HUES64 (cell line): ENCODE data around the gene KRT71.

Experiments used
- H3K27ac ChIP-seq: 2 replicates; pipeline ENCODE4 v1.7.0; 2013; ENCODE audit warnings: low read depth, low read length, inconsistent platforms
- H3K27me3 ChIP-seq: 2 replicates; pipeline ENCODE4 v1.6.1; 2013; ENCODE audit warnings: mild to moderate bottlenecking, low read length; ENCODE audit not compliant: insufficient read depth
- H3K36me3 ChIP-seq: 2 replicates; pipeline ENCODE4 v1.6.1; 2013; ENCODE audit warnings: mild to moderate bottlenecking, low read length; ENCODE audit not compliant: insufficient read depth
- H3K4me1 ChIP-seq: 2 replicates; pipeline ENCODE4 v1.6.1; 2013; ENCODE audit warnings: mild to moderate bottlenecking, low read length, moderate library complexity; ENCODE audit not compliant: insufficient read depth
- H3K4me3 ChIP-seq: 2 replicates; pipeline ENCODE4 v1.5.1; 2013; ENCODE audit warnings: mild to moderate bottlenecking, low read length, moderate library complexity
- H3K9ac ChIP-seq: 2 replicates; pipeline ENCODE4 v1.6.1; 2013; ENCODE audit warnings: mild to moderate bottlenecking, low read depth, low read length
- H3K9me3 ChIP-seq: 2 replicates; pipeline ENCODE4 v1.6.1; 2013; ENCODE audit warnings: low read depth, low read length; ENCODE audit not compliant: insufficient read depth
- WGBS: fragments of 150-250, 120-280 bp; methylation state at CpG from one replicate; pipeline ENCODE4 v1.1.7; 2013; ENCODE audit warnings: missing lambda C conversion rate; 5-methylcytosine and 5-hydroxymethylcytosine counted together

KRT71 gene

DNA sequence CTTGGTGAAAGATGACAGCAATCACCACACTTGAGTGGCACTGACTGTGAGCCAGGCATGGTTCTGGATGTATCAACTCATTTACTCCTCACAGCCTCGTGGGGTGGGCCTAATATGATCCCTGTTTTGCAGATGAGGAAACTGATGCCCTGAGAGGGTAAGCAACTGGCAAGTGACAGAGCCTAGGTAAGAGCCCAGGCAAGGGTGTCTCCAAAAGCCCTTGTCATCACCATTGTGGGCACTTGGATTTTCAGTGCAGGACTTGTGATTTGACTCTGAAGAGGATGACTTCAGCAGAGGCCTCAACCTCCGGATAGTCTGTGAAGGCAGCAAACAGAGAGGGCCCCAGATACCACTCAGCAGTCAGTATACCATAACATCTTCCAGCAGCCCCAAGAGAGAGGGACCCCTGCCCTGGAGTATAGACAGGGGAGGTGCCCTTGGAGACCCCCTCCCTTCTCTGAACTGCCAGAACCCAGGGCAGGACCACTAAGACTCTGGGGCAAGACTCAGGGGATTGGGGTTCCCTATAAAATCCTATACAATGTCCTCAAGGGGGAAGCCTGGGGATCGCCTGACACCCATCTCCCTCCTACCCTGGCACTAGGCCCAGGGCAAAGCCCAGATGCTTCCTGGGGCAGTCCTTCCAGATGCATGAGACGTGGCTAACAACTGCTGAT, 25.7 kb downstream of the KRT71 start:
- Histone ChIP-seq H3K27ac (no peak overlapping the region), H3K4me3 (no peak overlapping the region), H3K36me3 (no peaks in the 10 kb centered on the region), H3K9me3 (no peaks in the 10 kb centered on the region), H3K27me3 (no peaks in the 10 kb centered on the region), H3K9ac (no peak overlapping the region), H3K4me1 (no peaks in the 10 kb centered on the region)
- WGBS: 65% methylated on average over 4 of the region's 4 CpGs

DNA sequence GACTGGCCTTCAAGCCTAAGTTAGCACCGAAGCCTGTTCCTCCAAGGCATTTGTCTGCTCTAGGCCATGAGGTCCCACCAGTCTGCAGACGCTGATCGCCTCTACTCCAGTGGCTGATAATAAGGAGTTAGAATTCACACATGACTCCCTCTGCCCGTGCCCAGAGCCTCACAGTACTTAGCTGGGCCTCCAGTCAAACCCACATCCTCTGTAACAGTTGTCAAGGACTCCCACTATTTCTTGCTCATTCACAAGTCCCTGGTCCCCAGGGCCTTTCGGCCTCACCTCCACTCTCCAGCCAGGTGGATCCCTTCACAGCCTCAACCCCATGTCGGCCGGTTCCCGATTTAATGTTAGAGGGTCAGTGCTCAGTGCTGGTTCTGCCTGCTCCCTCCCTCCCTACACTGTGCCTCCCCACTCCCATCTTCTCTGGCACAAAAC, 26.4 kb downstream of the KRT71 start:
- Histone ChIP-seq H3K9ac (no peak overlapping the region), H3K4me3 (no peak overlapping the region), H3K27ac (no peak overlapping the region), H3K36me3 (no peaks in the 10 kb centered on the region), H3K27me3 (no peaks in the 10 kb centered on the region), H3K9me3 (no peaks in the 10 kb centered on the region), H3K4me1 (0 out of 2 replicates have a peak, but pooled peaks cover under 1% of the 10 kb centered on the region)
- 83% methylated on average over 8 of the region's 8 CpGs for WGBS

DNA sequence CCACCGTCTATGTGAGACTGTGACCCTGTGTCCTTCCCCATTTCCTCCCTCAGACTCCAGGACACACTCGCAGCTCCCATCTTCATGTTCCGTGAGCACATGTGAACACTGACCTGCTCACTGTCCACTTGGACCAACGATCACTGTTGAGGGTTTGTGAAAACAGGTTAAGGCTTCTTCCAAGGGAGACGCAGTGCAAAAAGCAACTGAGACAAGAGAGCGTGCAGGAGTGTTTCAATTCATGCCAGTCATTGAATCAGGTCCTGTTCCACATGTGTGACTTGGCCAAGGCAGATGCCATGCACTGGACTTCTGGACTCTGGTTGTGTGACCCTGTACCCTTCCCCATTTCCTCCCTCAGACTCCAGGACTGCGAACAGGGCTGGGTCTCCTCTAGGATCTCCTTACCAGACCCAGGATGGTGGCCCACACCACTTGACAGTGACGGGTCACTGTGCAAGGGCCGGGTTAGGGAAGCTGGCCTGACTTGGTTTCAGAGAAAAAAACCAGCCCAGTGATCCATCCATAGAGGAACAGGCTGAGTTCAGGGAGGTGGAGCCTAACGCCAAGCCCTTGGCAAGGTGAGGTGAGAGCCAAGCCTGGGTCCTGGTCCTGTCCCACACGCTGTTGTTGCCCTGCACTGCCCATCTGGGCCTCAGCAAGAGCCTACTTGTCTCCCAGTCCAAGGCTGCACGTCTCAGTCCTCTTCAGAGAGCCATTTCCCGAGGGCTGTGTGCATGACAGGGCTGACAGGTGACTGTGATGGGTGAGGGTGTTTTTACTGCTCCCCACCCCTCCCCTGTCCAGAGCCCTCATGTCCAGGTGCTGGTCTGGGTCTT, 27.1 kb downstream of the KRT71 start:
- Histone ChIP-seq H3K27me3 (no peaks in the 10 kb centered on the region), H3K27ac (no peak overlapping the region), H3K9ac (no peak overlapping the region), H3K9me3 (no peaks in the 10 kb centered on the region), H3K36me3 (no peaks in the 10 kb centered on the region), H3K4me1 (peaks cover 7% of the 10 kb centered on the region; the same call in 1 of the 2 replicates), H3K4me3 (no peak overlapping the region)
- 87% methylated on average over 13 of the region's 13 CpGs for WGBS

DNA sequence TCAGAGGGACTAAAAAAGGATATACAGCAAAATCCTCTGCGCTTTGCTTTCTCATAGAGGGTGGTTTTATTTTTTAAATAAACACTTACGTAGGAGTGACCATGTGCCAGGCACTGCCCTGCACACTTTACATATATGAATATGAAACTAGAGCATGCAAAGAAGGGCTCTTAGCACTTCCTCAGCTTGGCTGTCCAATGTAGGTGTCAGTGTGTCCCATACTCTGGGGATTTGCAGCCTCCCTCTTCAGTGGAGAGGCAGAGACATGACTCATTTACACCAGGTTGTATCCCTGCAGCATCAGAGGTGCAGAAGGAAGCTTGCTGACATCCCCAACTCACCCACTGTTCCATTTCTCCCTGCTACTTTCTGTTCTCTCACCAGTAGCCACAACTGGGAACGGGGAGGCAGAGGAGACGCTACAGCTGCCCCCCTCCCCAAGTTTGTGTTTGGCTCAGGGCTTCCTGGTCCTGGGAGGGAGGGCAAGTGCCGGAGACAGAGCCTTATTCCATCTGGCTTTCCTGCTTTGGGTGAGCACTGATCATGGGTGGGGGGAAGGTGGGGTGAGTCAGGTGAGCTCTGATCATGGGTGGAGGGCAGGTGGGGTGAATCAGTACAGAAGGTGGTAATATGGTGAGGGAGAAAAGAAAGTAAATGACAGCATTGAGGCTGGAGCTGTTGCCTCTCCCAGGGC, 27.9 kb downstream of the KRT71 start:
- H3K27me3 ChIP-seq: no peaks in the 10 kb centered on the region
- 92% methylated on average over 5 of the region's 5 CpGs for WGBS
- no peak overlapping the region for H3K27ac ChIP-seq
- H3K4me1 ChIP-seq: peaks cover 9% of the 10 kb centered on the region; the same call in 1 of the 2 replicates
- no peak overlapping the region for H3K4me3 ChIP-seq
- no peak overlapping the region for H3K9ac ChIP-seq
- no peaks in the 10 kb centered on the region for H3K9me3 ChIP-seq
- no peaks in the 10 kb centered on the region for H3K36me3 ChIP-seq

DNA sequence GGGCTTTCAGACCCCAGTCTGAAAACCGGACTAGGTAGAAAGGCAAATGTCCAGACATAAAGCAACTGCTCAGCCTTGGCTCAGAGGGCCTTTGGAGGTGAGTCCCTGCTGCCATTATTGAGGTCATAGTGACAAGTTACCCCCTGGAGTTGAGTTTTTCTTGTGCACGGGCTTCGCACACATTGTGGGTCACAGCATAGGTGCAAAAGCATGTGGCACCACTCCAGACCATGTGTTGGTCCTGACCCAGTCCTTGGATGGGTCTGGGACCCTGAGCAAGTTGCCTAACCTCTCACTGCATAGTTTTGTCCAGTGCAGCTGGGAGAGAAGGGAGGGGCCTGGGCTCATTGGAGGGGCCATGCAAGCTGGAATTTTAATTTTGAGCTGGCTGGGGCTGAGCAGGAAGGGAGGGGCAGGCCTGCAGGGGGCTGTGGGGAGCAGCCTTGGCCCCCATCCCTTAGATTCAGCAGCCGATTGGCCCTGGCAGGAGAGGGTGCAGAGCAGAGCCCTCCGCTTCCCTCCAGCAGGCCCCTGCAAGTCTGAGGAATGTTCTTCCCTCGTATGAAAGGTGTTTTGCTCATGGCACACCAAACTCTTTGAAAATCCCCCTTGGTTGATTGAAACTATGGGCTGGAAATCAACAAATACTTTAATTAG, 28.6 kb downstream of the KRT71 start:
- WGBS: 86% methylated on average over 6 of the region's 6 CpGs
- no peaks in the 10 kb centered on the region for H3K9me3 ChIP-seq
- no peaks in the 10 kb centered on the region for H3K27me3 ChIP-seq
- H3K9ac ChIP-seq: no peak overlapping the region
- peaks cover 9% of the 10 kb centered on the region; the same call in 1 of the 2 replicates for H3K4me1 ChIP-seq
- H3K4me3 ChIP-seq: no peak overlapping the region
- H3K27ac ChIP-seq: no peak overlapping the region
- no peaks in the 10 kb centered on the region for H3K36me3 ChIP-seq

DNA sequence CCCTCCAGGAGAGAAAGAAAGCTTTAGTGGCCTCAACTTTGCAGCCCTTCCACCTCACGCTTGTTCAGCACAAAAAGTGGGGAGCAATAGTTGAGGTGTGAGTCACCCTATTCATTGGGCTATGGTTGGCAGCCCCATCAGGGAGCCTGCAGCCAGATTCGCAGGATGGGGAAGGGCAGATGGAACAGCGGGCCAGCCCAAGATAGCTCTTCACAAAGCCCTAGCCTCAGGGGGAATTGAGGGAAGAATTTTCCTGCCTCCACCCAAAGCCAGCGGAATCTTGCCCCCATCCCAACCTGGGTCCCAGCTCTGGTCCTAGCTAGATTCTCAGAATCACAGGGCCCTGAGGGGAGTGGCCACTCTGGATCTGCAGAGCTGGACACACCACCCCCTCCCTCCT, 29.1 kb downstream of the KRT71 start:
- H3K36me3 ChIP-seq: no peaks in the 10 kb centered on the region
- H3K27ac ChIP-seq: no peak overlapping the region
- H3K9ac ChIP-seq: no peak overlapping the region
- no peak overlapping the region for H3K4me3 ChIP-seq
- no peaks in the 10 kb centered on the region for H3K9me3 ChIP-seq
- 82% methylated on average over 4 of the region's 4 CpGs for WGBS
- peaks cover 9% of the 10 kb centered on the region; the same call in 1 of the 2 replicates for H3K4me1 ChIP-seq
- H3K27me3 ChIP-seq: no peaks in the 10 kb centered on the region

DNA sequence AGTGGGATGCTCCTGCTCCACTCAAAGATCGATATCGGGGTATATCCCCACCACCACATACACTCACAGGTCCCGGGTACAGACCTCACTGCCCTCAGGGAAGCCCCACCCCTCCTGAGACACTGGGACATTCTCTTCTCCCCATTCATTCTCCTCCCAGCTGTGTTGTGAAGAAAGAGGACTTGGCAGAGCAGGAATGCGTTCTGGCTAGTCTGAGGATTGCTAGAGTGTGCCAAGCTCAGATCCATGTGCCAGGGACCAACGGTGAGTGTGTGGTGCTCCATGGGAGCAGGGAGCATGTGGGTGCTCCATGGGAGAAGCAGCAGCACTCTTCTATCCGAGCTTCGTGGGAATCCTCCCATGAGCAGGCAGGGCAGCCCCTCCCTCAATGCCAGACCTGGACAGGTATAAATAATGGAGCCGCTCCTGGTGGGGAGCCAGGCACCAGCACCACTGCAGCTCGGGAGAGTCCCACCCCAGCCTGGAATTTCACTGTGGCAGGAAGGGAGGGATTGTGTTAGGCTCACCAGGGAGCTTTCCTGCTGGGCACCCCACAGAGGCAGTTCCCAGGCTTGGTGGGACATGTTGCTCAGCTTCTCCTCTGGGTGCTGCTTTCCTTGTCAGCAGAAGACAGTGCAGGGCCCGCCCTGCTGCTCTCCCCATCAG, 30.5 kb downstream of the KRT71 start:
- 89% methylated on average over 10 of the region's 10 CpGs for WGBS
- H3K4me3 ChIP-seq: no peak overlapping the region
- H3K27me3 ChIP-seq: no peaks in the 10 kb centered on the region
- no peak overlapping the region for H3K27ac ChIP-seq
- no peaks in the 10 kb centered on the region for H3K9me3 ChIP-seq
- no peaks in the 10 kb centered on the region for H3K36me3 ChIP-seq
- H3K4me1 ChIP-seq: peaks cover 9% of the 10 kb centered on the region; the same call in 1 of the 2 replicates
- no peak overlapping the region for H3K9ac ChIP-seq

DNA sequence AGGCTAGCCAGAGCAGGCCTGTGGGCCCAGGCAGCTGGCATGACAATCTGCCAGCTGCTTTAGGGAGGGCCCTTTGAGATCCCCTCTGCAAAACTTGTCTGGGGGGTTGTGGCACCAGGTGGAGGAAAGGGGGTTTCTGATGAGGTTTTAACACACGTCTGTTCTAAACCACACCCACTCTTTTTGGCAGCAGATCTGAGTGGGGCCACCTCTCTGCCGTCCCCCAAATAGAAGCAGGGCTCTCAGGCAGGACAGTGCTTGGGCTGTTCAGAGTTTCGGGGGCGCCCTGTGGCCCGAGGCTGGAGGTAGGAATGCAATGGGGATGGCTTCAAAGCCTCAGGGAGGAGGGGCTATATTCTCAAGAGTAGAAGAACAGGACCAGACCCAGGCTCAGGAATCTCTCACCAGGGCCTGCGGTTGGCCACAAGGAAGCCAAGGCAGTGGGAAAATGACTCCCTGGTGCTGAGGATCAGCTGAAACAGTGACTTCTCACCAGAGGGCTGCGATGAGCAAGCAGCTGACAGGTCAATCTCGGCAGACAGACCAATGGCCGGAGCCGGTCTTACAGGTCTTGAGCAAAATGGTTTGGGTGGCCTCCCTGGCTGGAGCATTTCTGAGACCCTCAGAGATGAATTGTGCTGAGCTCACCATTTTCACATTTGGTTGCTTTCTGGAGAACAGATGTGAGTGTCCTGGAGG, 31.2 kb downstream of the KRT71 start:
- Histone ChIP-seq H3K9ac (no peak overlapping the region), H3K4me3 (no peak overlapping the region), H3K27me3 (no peaks in the 10 kb centered on the region), H3K4me1 (peaks cover 9% of the 10 kb centered on the region; the same call in 1 of the 2 replicates), H3K27ac (no peak overlapping the region), H3K9me3 (no peaks in the 10 kb centered on the region), H3K36me3 (no peaks in the 10 kb centered on the region)
- 87% methylated on average over 10 of the region's 10 CpGs for WGBS

DNA sequence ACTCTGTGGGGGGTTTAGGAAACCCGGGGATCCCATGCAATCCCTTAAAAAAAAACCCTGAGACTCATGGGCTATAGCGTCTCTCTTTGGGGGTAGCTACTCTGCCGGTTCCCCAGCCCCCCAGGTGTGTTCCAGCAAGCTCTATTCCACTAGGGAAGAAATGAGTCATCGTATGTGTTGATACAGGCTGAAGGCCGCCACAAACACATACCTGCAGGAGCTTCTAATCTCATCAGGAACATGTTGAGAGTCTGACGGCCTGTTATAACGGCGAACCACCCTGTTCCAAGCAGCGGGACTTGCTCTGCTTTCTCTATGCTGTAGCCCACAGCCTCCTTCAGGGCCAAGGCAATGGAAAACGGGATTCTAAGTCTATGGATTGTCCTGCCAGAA, 31.8 kb downstream of the KRT71 start:
- WGBS: 87% methylated on average over 10 of the region's 10 CpGs
- Histone ChIP-seq H3K36me3 (no peaks in the 10 kb centered on the region), H3K4me3 (no peak overlapping the region), H3K9ac (no peak overlapping the region), H3K27ac (no peak overlapping the region), H3K4me1 (peaks cover 9% of the 10 kb centered on the region; the same call in 1 of the 2 replicates), H3K27me3 (no peaks in the 10 kb centered on the region), H3K9me3 (no peaks in the 10 kb centered on the region)
